Naive B cell (primary cell): ENCODE results near the gene KLHDC8A. TPM values are rescaled to one million over a fixed set of nuclear protein-coding genes. Genes with fewer than 3 reads are reported as not detected.
"Not testable (repeated sequence)": the region's sequence is repeated elsewhere in the genome, so short reads cannot be mapped to it uniquely, and the experiment has no call there.

ENCODE experiments used
- ATAC-seq, 2 donors: fragments of 150-1000 bp; cut with Tn5 transposase; 2 replicates each; pipeline ENCODE4 v1.10.0; 2021; ENCODE audit warnings: low read depth in 2 of 2, mild to moderate bottlenecking in 2 of 2, moderate library complexity in 2 of 2
- DNase-seq: peaks from one replicate; pipeline ENCODE4 v3.0.0; 2022
- H3K27ac Mint-ChIP-seq, 6 donors: one replicate each; pipeline ENCODE4 v1.8.0; 2020 to 2022; ENCODE audit warnings: mild to moderate bottlenecking in 6 of 6, mixed read lengths in 6 of 6, moderate library complexity in 5 of 6, inconsistent platforms in 2 of 6
- H3K27me3 Mint-ChIP-seq, 3 donors: one replicate each; pipeline ENCODE4 v1.8.0; 2021 to 2022; ENCODE audit warnings: mixed read lengths in 3 of 3, mild to moderate bottlenecking in 1 of 3
- H3K36me3 Mint-ChIP-seq, 2 donors: one replicate each; pipeline ENCODE4 v1.8.0; 2020 to 2022; ENCODE audit warnings: mixed read lengths in 2 of 2, inconsistent platforms in 1 of 2, mild to moderate bottlenecking in 1 of 2
- H3K4me1 Mint-ChIP-seq, 3 donors: one replicate each; pipeline ENCODE4 v1.8.0; 2020 to 2022; ENCODE audit warnings: mixed read lengths in 3 of 3, inconsistent platforms in 1 of 3, mild to moderate bottlenecking in 1 of 3, moderate library complexity in 1 of 3
- H3K4me3 Mint-ChIP-seq, 8 donors: one replicate each; pipeline ENCODE4 v1.8.0; 2020 to 2022; ENCODE audit warnings: mild to moderate bottlenecking in 8 of 8, mixed read lengths in 8 of 8, moderate library complexity in 8 of 8, inconsistent platforms in 2 of 8
- H3K9me3 Mint-ChIP-seq, 7 donors: one replicate each; pipeline ENCODE4 v1.8.0; 2020 to 2022; ENCODE audit warnings: mixed read lengths in 7 of 7, mild to moderate bottlenecking in 5 of 7, inconsistent platforms in 2 of 7, moderate library complexity in 1 of 7
- polyA plus RNA-seq, 6 donors: library from polyadenylated mRNA; unstranded; fragments of 300-500 nt; fragmentation: Illumina TruSeq; gene quantifications; one replicate each; pipeline ENCODE4 v1.2.3, GENCODE V29; 2021; ENCODE audit warnings: low read depth in 6 of 6

KLHDC8A gene
- polyA plus RNA-seq, 6 donors from 2014 or later, result 0.26 to 1.3 (median 0.77) TPM; not detected in 1

DNA sequence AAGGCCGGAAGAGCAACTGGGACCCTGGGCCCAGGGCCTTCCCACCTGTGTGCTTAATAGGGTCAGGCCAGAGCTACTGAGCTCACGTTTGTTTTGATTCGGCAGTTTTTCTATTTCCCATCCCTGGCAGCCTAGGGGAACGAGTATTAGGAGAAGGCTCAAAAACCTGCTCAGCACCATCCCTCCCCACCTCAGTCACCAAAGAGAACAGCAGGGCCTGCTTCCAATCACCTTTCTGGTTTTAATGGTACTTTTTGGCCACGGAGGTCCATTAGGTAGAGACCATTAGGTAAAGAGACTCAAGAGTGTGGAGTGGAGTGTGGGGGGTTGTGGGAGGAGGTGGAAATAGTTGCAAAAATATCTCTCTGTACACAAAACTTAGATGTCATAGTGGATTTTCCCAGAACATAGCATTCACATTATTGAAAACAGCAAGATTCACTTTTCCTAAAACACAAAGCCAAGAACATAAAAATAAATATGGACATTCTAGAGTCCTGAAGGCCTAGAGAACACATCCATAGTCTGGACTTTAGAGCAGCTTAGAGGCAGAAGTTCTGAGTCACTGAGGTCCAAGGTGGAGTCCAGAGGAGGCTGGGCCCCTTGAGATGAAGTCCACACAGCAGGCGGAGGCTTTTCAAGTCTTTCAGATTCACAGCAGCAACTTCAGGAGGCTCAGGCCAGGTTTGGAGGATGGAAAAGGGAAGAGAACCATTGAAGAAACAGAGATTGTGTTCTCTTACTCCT, 54.7 kb downstream of the KLHDC8A start:
- Mint-ChIP-seq H3K9me3 (no peaks in the 10 kb centered on the region), H3K27me3 (no peaks in the 10 kb centered on the region), H3K4me3 (peak overlapping the region in 3 of 8 donors; percentile 23 to 71 (median 37)), H3K36me3 (peaks cover 10 to 30% of the 10 kb centered on the region in 2 donors), H3K27ac (peak overlapping the region; percentile 51 to 93 (median 71)), H3K4me1 (peaks cover 48 to 72% (median 70%) of the 10 kb centered on the region in 3 donors)
- DNase-seq (no peak), ATAC-seq (no peak)

DNA sequence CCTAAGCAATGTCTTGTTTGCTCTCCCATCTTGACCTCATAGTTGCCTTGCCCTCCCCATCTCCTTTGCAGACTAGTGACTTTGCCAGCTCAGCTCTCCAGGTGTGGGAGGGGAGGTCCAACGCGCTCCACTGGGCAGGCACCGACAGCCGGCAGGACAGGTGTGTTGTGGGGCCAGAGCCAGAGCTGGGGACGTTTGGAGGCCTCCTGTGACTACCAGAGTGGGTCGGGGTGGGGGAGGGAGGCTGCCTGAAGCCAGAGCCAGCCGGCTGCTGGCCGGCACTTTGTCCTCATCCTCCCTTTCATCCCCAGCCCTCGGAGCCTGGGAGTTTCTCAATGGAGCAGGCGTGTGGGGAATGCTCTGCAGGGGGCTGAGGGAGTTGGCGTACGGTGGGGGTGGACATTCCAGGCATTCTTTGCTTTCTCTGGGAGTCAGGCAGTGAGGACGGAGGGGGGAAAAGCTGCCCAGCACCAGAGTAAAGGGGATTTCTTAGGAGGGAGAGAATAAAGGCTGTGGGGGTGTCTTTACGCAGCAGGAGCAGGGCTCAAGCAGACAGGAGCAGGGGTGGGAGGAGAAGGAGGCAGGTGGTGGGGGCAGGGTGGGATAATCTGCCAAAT, 55.4 kb downstream of the KLHDC8A start:
- H3K27me3 Mint-ChIP-seq, result no peaks in the 10 kb centered on the region
- H3K4me3 Mint-ChIP-seq, result peak overlapping the region in 7 of 8 donors; percentile 22 to 81 (median 47)
- peaks cover 49 to 73% (median 73%) of the 10 kb centered on the region in 3 donors for H3K4me1 Mint-ChIP-seq
- peak; percentile 53 to 61 for ATAC-seq
- no peak for DNase-seq
- peak overlapping the region; percentile 74 to 94 (median 82) for H3K27ac Mint-ChIP-seq
- peaks cover 10 to 30% of the 10 kb centered on the region in 2 donors for H3K36me3 Mint-ChIP-seq
- no peaks in the 10 kb centered on the region for H3K9me3 Mint-ChIP-seq

DNA sequence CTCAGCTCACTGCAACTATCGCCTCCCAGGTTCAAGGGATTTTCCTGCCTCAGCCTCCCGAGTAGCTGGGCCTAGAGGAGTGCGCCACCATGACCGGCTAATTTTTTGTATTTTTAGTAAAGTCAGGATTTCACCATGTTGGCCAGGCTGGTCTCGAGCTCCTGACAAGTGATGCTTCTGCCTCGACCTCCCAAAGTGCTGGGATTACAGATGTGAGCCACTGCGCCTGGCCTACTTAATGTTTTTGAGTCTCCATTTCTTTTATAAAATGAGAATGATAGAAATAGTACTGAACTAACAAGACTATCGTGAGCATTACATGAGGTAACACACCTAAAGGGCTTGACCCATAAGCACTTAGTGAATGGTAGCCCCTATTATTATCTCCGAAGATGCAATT, 56.6 kb downstream of the KLHDC8A start:
- peaks cover 56 to 81% (median 80%) of the 10 kb centered on the region in 3 donors for H3K4me1 Mint-ChIP-seq

DNA sequence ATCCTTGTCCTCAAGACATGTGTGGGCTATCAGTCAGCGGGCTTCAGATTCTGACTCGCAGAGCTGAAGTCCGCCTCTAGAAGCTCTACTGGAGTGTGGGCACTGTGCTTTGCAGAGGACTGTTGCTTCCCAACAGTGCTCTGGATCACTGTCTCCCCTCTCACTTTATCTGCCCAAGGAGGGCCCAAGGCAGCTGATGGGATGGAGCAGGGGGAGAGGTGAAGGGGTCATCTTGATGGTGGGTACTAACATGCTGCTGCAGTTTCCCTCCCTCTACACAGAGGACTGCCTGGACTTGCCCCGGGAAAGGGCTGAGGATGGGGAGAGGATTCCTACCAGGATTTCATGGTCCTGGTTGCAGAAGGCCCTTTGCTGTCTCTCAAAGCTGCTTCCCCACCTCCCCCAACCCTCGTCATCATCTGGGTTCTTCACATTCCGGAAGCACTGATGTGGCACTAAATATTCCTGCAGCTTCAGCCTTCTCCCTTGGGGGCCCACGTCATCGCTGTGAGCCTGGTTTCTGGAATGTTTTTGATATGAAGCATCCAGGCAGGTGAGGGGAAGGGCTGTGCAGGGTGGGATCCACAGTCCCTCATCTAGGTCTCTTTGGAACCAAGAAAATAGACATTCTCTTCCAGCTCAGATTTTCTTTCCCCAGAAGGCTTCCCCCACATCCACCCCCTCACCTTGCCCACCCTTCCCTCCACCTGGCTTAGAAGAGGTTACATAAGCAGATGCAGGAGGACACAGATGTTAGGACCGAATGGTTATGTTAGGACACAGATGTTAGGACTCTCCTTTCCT, 58.3 kb downstream of the KLHDC8A start:
- Mint-ChIP-seq H3K27me3 (no peaks in the 10 kb centered on the region), H3K4me1 (peaks cover 63 to 91% (median 89%) of the 10 kb centered on the region in 3 donors), H3K27ac (peak overlapping the region; percentile 49 to 87 (median 71)), H3K9me3 (no peaks in the 10 kb centered on the region), H3K36me3 (peaks cover 0 to 16% of the 10 kb centered on the region in 2 donors), H3K4me3 (peak overlapping the region in 1 of 8 donors; percentile 68)
- no peak for ATAC-seq
- DNase-seq, result no peak

More for the DNA sequence above, 56.6 kb downstream of the KLHDC8A start:
- H3K4me3 Mint-ChIP-seq, result peak overlapping the region in 5 of 8 donors; percentile 10 to 61 (median 40)
- peaks cover 6 to 25% of the 10 kb centered on the region in 2 donors for H3K36me3 Mint-ChIP-seq
- H3K27me3 Mint-ChIP-seq, result no peaks in the 10 kb centered on the region
- ATAC-seq (no peak), DNase-seq (no peak)
- H3K27ac Mint-ChIP-seq, result peak overlapping the region; percentile 30 to 93 (median 76)
- no peaks in the 10 kb centered on the region for H3K9me3 Mint-ChIP-seq

DNA sequence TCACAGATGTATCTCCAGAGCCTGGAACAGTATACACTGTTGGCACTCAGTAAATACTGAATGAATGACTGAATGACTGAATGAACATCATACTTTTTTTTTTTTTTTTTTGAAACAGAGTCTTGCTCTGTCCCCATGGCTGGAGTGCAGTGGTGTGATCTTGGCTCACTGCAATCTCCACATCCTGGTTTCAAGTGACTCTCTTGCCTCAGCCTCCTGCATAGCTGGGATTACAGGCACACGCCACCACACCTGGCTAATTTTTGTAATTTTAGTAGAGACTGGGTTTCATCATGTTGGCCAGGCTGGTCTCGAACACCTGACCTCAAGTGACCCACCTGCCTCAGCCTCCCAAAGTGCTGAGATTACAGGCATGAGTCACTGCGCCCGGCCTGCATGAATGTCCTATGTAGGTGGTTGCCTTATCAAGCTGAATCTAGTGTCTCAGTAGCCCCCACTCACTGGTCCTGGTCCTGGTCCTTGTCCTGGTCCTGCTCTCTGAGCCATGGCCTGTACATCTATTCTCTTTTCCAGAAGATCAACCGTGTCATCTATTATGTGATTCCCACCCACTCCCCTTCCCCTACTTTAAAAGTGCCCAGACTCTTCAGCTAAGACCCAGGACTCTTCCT, 59.1 kb downstream of the KLHDC8A start:
- Mint-ChIP-seq H3K36me3 (peaks cover 0 to 16% of the 10 kb centered on the region in 2 donors), H3K27ac (peak overlapping the region in 5 of 6 donors; percentile 15 to 92 (median 78)), H3K4me1 (peaks cover 67 to 98% (median 94%) of the 10 kb centered on the region in 3 donors)
- not testable (repeated sequence) for H3K27me3 Mint-ChIP-seq, ATAC-seq, H3K4me3 Mint-ChIP-seq, DNase-seq, H3K9me3 Mint-ChIP-seq

DNA sequence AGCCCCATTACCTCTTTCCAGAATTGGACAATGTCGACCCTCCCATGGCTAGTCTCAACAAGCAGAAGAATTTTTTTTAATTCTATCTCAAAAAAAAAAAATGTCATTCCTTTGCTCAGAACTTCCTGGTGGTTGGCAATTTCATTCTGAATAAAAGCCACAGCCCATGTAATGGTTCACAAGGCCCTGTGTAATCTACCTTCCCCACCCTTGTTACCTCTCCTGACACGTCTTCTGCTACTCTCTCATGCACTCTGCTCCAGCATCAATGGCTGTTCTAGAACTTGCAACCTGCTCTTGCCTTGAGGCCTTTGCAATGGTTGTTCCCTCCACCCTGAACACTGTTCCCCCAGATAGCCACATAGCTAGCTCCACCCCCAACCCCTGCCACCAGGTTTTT, 60.6 kb downstream of the KLHDC8A start:
- Mint-ChIP-seq H3K9me3 (peaks cover 0 to 2% (median 0%) of the 10 kb centered on the region in 7 donors), H3K36me3 (peaks cover 0 to 2% of the 10 kb centered on the region in 2 donors), H3K27ac (peak overlapping the region in 4 of 6 donors; percentile 75 to 96 (median 86)), H3K27me3 (no peaks in the 10 kb centered on the region), H3K4me1 (peaks cover 62 to 99% (median 94%) of the 10 kb centered on the region in 3 donors), H3K4me3 (peak overlapping the region in 5 of 8 donors; percentile 5 to 67 (median 35))
- ATAC-seq, result no peak
- DNase-seq, result no peak

DNA sequence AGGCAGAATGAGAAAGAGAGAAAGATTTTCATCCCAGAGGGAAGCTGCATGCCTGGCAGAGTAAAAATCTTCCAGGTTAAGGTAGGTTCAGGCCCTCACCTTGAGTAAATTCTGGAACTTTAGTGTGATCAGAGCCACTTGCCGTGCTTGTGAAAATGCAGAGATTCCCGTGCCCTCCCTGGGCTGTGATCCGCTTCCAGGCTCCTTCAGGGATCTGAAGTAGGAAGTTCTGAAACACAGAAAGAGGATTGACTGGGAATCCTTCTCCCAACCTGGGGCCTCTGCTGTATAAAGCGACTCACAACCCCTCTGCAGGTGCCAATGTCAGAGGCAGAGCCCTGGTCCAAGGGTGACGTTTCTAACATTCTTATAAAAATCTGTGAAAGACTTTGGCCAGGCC, 61.8 kb downstream of the KLHDC8A start:
- no peak for DNase-seq

DNA sequence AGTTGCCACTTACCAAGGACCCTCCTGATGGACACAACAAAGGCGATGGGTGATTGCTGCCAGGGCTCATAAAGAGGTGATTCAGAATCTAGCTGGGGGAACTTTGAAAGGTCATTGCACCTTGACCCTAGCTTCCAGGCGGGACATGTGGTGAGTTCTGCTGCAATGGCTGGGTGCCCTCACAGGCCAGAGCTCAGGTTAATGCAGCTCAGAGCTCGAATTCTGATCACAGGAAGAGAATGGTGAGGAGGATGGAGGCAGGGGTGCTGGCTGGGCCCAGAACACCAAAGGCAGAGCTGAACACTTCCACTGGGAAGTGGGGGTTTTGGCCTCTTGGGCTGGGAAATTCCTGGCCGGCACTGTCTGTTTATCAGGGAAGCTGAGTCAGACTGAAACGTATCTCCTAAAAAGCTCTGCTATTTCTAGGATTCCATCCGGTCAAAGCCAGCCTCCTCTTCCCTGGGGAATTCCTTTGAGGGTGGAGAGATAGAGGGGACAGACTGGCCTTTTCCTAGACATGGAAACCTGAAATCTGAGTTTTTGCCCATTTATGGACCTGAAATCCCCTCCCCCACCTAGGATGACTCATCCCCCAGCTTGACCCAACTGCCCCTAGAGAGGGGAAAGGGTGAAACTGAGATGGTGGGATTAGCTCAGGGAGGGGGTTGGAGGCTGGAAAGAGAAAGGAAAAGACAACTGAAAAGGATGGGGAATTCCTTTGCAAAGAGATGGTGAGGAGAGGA, 62.4 kb downstream of the KLHDC8A start:
- Mint-ChIP-seq H3K4me3 (peak overlapping the region in 4 of 8 donors; percentile 15 to 73 (median 16)), H3K9me3 (peaks cover 0 to 2% (median 0%) of the 10 kb centered on the region in 7 donors), H3K4me1 (peaks cover 55 to 93% (median 89%) of the 10 kb centered on the region in 3 donors), H3K27me3 (no peaks in the 10 kb centered on the region), H3K27ac (peak overlapping the region; percentile 40 to 84 (median 78)), H3K36me3 (no peaks in the 10 kb centered on the region)
- no peak for ATAC-seq
- no peak for DNase-seq

More for the DNA sequence above, 61.8 kb downstream of the KLHDC8A start:
- Mint-ChIP-seq H3K4me1 (peaks cover 56 to 94% (median 89%) of the 10 kb centered on the region in 3 donors), H3K4me3 (peak overlapping the region in 2 of 8 donors; percentile 18 to 64), H3K27ac (peak overlapping the region in 5 of 6 donors; percentile 28 to 84 (median 69)), H3K9me3 (peaks cover 0 to 2% (median 0%) of the 10 kb centered on the region in 7 donors), H3K27me3 (no peaks in the 10 kb centered on the region), H3K36me3 (no peaks in the 10 kb centered on the region)
- ATAC-seq, result no peak

DNA sequence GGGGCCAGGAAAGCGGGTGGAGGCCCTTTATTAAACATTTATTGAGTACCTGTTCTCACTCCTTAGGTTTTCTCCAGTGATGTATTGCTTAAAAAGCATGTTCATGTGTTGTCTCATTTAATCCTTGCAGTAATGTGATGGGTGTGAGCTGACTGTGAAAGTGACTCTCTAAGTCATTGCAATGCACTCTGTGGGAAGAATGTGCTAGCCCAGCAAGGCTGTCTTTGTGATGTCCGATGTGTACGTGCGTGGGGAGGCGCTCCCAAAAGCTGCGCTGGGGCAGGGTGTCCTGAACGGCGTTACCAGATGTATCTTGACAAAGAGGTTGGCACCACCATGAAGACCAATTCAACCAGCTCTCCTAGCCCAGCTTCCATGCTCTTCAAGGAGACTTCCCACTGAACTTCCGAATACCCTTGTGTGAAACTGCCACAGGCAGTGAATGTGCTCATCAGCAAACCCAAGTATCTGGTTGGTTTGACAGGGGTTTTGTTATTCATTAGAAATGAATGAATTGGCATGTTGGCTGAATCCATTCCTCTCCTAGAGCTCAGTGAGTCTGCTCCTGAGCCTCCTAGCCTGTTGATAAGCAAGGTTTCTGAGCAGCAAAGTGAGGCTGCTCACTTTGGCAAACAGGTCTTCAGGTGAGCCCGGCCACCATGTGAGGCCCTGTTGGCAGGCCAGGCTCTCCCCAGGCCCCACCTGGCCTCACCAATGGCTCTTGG, 63.2 kb downstream of the KLHDC8A start:
- Mint-ChIP-seq H3K4me3 (peak overlapping the region in 4 of 8 donors; percentile 15 to 30 (median 26)), H3K27me3 (no peaks in the 10 kb centered on the region), H3K9me3 (peaks cover 0 to 2% (median 0%) of the 10 kb centered on the region in 7 donors), H3K27ac (peak overlapping the region in 5 of 6 donors; percentile 78 to 97 (median 89)), H3K36me3 (no peaks in the 10 kb centered on the region), H3K4me1 (peaks cover 53 to 94% (median 88%) of the 10 kb centered on the region in 3 donors)
- no peak for DNase-seq
- no peak for ATAC-seq

DNA sequence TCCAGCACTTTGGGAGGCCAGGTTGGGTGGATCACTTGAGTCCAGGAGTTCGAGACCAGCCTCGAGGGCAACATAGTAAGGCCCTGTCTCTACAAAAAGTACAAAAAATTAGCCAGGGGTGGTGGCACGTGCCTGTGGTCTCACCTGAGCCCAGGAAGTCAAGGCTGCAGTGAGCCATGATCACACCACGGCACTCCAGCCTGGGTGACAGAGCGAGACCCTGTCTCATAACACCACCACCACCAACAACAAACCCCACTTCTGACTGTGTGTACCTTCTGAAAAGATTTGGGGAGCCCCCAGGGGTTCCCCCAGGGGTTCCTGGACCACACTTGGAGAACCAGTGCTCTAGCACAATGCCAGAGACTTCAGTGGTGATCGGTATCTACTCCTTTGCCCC, 65.1 kb downstream of the KLHDC8A start:
- H3K4me3 Mint-ChIP-seq, result peak overlapping the region; percentile 6 to 73 (median 42)
- DNase-seq (peak; percentile 72), ATAC-seq (peak; percentile 22 to 37)
- no peaks in the 10 kb centered on the region for H3K27me3 Mint-ChIP-seq
- peaks cover 64 to 94% (median 88%) of the 10 kb centered on the region in 3 donors for H3K4me1 Mint-ChIP-seq
- no peaks in the 10 kb centered on the region for H3K36me3 Mint-ChIP-seq
- peak overlapping the region; percentile 49 to 98 (median 94) for H3K27ac Mint-ChIP-seq
- peaks cover 0 to 2% (median 0%) of the 10 kb centered on the region in 7 donors for H3K9me3 Mint-ChIP-seq

DNA sequence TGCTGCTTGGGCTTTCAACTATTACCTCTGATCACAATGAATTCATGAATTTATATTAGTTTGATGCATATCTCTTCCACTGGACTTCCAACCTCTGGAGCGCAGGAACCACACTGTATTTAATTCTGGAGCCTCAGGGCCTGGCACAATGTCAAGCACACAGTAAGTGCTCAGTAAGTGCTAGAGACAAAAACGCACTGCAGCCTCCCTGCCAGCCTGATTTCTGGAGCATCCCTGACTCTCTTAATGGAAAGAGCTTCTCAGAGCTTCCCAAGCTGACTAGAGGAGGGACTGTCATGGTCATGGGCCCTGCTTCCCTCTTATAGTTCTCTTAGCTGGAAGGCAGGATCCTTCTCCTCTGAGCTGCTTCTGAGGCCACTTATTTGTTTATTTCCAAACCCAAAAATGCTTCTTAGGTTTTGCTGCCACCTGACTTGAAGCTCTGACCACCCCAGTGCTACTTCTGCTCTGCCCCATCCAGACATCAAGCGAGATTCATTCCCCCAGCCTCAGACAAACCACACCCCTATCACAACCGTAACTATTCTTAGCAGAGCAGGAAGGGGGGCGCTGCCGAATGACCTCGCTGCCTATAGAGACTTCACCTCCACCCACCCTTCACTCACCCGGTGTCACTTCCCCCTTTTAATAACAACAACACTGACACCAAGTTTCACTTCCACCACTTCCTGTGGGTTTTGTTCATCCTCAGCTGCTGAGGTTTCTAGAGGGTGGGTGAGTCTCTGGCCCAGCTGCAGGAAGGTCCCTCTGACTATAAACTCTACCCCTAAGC, 68.8 kb downstream of the KLHDC8A start:
- peak; percentile 97 for DNase-seq
- H3K36me3 Mint-ChIP-seq, result no peaks in the 10 kb centered on the region
- peaks cover 0 to 2% (median 0%) of the 10 kb centered on the region in 7 donors for H3K9me3 Mint-ChIP-seq
- peak overlapping the region; percentile 78 to 100 (median 98) for H3K27ac Mint-ChIP-seq
- ATAC-seq, result peak; percentile 75 to 76
- H3K4me1 Mint-ChIP-seq, result peaks cover 68 to 94% (median 89%) of the 10 kb centered on the region in 3 donors
- no peaks in the 10 kb centered on the region for H3K27me3 Mint-ChIP-seq
- peak overlapping the region; percentile 48 to 96 (median 81) for H3K4me3 Mint-ChIP-seq
